Adrenal gland (tissue), 12 donors: Measurements from ENCODE around the gene AKAP10. TPM values are rescaled to one million over a fixed set of nuclear protein-coding genes. Genes with fewer than 3 reads are reported as not detected.

Experiments used
- DNase-seq, 7 donors: peaks; one replicate each; pipeline ENCODE4 v3.0.0-alpha.2; 2019 to 2020
- H3K27ac ChIP-seq, 5 donors: fragments of 200-600 bp; sonication (generic) in 4 of 5; 1 replicate in 3 of 5; 2 replicates in 2 of 5; pipeline versions ENCODE4 v1.5.1 to v1.8.0; 2016 to 2020; ENCODE audit warnings: mild to moderate bottlenecking in 1 of 5
- H3K27me3 ChIP-seq: fragments of 200-600 bp; 2 replicates; pipeline ENCODE4 v1.8.0; 2021
- H3K36me3 ChIP-seq, 2 donors: fragments of 200-600 bp; replicated peaks in 1 of 2; 1 replicate in 1 of 2; 2 replicates in 1 of 2; pipeline versions ENCODE4 v1.5.1 to v1.8.0; 2018 to 2022
- H3K4me1 ChIP-seq, 2 donors: fragments of 200-600 bp; replicated peaks in 1 of 2; 1 replicate in 1 of 2; 2 replicates in 1 of 2; pipeline versions ENCODE4 v1.5.1 to v1.8.0; 2018 to 2021
- H3K4me3 ChIP-seq, 4 donors: fragments of 200-600 bp; sonication (generic) in 3 of 4; one replicate each; pipeline ENCODE4 v1.5.1; 2016 to 2018
- H3K9me3 ChIP-seq, 3 donors: fragments of 200-600 bp; sonication (generic) in 1 of 3; replicated peaks in 1 of 3; 1 replicate in 2 of 3; 2 replicates in 1 of 3; pipeline versions ENCODE4 v1.5.1 to v1.8.0; 2016 to 2021
- POLR2A ChIP-seq, 2 donors: fragments of 450-650 bp; IDR thresholded peaks; one replicate each; pipeline ENCODE4 v1.6.1; 2017; ENCODE audit warnings: antibody characterized with exemption in 2 of 2, mild to moderate bottlenecking in 2 of 2, moderate library complexity in 1 of 2
- WGBS, 4 donors: extraction: QIAGEN DNeasy Blood & Tissue Kit in 2 of 4; methylation state at CpG; one replicate each; pipeline versions ENCODE4 v1.1.5 to v1.1.7; 2013 to 2017; 5-methylcytosine and 5-hydroxymethylcytosine counted together
- intact Hi-C, 2 donors: fragments of 100-400 bp; cut with DNase I; formaldehyde crosslinking; loops; one replicate each; pipeline versions ENCODE4 v1.14.1 to v1.15.0; 2022 to 2023
- polyA plus RNA-seq, 3 donors: library from polyadenylated mRNA; stranded (reverse); fragments of 200-250 nt in 2 of 3; fragments of 350-450 nt in 1 of 3; fragmentation: Illumina TruSeq in 1 of 3; extraction: RNeasy Lipid Tissue Mini Kit (QIAGEN cat#74804) in 1 of 3; gene quantifications; one replicate each; pipeline ENCODE4 v1.2.3, GENCODE V29; 2013 to 2014
- total RNA-seq, 9 donors: library from RNA; depleted of rRNA in 4 of 9; stranded (reverse); fragments of >200 nt in 4 of 9; fragments of 120-200 nt in 1 of 9; fragmentation: NEBNext Ultra II Directional in 1 of 9; extraction: Animal tissue kit (Norgen Biotek cat#: 25700) in 1 of 9; gene quantifications; one replicate each; pipeline versions ENCODE4 v1.1.0 to v1.2.4, GENCODE V29; 2013 to 2023
- TF ChIP-seq, protein P1 (sequence below), 6 experiments: fragments of 450-650 bp in 4 of 6; fragments of 200-600 bp in 2 of 6; sonication (generic) in 1 of 6; IDR thresholded peaks; 1 replicate in 5 of 6; 2 replicates in 1 of 6; pipeline versions ENCODE4 v1.5.1 to v1.8.0; 2016 to 2021; ENCODE audit warnings: antibody characterized with exemption in 6 of 6, mild to moderate bottlenecking in 2 of 6, moderate library complexity in 1 of 6
- donor health status: healthy with polysubstance abuse.
- donor health status: Bipolar disorder and iron deficiency.
- donor health status: DM: yes; HTN: yes; CAD: no.
- donor health status: DM: no; HTN: no; CAD: no.
- donor health status: DM: no; HTN: no; CAD: no.
- donor health status: DM: yes; HTN: yes; CAD: no.

AKAP10 gene
- total and polyA plus RNA-seq, 12 donors, result 8.1 to 52.7 (median 33.2) TPM

DNA sequence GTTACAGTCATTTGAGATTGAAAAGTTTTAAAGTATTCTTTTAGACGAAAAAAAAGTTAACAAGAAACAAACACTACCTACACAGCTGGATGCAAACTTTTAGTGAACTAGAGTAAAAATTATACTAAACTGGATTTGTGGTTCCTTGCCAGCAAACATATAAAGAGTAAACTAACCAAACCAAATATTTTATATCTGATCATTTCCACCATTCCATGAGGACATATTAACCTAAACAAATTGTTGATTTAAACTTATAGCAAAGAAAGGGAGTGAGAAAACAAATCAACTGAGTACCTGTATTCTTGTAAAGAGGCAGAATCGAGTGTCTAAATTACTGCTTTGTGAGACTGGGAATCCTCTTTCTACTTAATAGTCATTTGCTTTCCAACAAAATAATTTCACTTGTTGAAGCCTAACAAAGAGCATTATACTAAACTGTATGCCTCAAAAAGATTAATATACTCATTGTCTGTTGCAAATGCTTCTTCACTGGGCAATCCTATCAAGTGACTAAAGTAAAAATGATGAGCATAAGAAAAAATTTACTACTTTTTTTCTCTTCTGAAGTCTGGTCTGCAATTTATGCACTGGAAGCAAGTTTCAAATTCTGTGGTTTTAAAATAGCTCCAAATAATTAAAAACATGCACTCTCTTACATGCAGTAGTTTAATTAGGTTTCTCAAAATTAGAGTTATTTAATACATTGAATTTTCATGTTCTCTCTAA is 37.5 kb downstream of the AKAP10 start:
- intact Hi-C loops, result no loop called here
- TF ChIP-seq POLR2A (IDR thresholded peaks at IDR 0.05), result no peak
- TF ChIP-seq, protein P1, sequence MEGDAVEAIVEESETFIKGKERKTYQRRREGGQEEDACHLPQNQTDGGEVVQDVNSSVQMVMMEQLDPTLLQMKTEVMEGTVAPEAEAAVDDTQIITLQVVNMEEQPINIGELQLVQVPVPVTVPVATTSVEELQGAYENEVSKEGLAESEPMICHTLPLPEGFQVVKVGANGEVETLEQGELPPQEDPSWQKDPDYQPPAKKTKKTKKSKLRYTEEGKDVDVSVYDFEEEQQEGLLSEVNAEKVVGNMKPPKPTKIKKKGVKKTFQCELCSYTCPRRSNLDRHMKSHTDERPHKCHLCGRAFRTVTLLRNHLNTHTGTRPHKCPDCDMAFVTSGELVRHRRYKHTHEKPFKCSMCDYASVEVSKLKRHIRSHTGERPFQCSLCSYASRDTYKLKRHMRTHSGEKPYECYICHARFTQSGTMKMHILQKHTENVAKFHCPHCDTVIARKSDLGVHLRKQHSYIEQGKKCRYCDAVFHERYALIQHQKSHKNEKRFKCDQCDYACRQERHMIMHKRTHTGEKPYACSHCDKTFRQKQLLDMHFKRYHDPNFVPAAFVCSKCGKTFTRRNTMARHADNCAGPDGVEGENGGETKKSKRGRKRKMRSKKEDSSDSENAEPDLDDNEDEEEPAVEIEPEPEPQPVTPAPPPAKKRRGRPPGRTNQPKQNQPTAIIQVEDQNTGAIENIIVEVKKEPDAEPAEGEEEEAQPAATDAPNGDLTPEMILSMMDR (IDR thresholded peaks at IDR 0.05), result no peak
- H3K27me3 ChIP-seq, result no peaks in the 10 kb centered on the region
- H3K9me3 ChIP-seq, result no peaks in the 10 kb centered on the region
- peaks cover 3 to 13% of the 10 kb centered on the region in 2 donors for H3K4me1 ChIP-seq
- no peak for DNase-seq
- no peak overlapping the region for H3K27ac ChIP-seq
- no peak overlapping the region for H3K4me3 ChIP-seq
- H3K36me3 ChIP-seq, result peaks cover 0 to 36% of the 10 kb centered on the region in 2 donors
- 89 to 94% (median 92%) methylated on average over 2 of the region's 2 CpGs for WGBS, 4 donors

DNA sequence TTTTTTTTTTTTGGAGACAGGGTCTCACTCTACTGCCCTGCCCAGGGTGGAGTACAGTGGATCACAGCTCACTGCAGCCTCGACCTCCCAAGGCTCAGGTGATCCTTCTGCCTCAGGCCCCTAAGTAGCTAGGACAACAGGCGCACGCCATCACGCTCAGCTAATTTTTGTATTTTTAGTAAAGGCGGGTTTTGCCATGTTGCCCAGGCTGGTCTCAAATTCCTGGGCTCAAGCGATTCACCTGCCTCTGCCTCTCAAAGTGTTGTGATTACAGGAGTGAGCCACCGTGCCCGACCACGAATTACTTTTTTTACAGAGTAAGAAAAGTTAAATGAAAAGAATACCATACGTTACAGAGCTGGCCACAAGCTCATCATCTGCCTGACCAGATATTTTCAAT is 38.9 kb downstream of the AKAP10 start:
- Histone ChIP-seq H3K27me3 (no peaks in the 10 kb centered on the region), H3K4me1 (peaks cover 3 to 13% of the 10 kb centered on the region in 2 donors), H3K4me3 (no peak overlapping the region), H3K36me3 (peaks cover 0 to 50% of the 10 kb centered on the region in 2 donors), H3K27ac (no peak overlapping the region), H3K9me3 (no peaks in the 10 kb centered on the region)
- DNase-seq, result no peak
- TF ChIP-seq POLR2A (IDR thresholded peaks at IDR 0.05), result no peak
- TF ChIP-seq, protein P1 (IDR thresholded peaks at IDR 0.05), result no peak
- WGBS, 4 donors, result 95 to 97% (median 97%) methylated on average over 10 of the region's 10 CpGs
- intact Hi-C loops, result no loop called here

DNA sequence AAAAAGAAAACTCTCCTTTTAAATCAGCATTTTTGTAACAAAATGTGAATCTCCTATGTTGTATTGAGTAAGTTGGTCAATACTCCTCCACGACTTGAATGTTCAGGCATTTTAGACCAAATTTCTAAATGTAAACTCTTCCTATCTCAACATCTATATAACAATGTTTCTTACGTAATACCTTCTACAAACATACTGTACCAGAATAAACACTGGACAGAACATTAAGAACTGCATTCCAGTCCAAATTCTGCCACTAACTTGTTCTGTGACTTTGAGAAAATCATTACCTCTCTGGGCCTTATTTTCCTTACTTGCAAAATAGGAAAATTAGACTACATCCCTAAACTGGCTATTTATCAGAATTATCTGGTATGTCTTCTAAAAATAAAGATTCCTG is 40.1 kb downstream of the AKAP10 start:
- H3K36me3 ChIP-seq, result peaks cover 0 to 60% of the 10 kb centered on the region in 2 donors

DNA sequence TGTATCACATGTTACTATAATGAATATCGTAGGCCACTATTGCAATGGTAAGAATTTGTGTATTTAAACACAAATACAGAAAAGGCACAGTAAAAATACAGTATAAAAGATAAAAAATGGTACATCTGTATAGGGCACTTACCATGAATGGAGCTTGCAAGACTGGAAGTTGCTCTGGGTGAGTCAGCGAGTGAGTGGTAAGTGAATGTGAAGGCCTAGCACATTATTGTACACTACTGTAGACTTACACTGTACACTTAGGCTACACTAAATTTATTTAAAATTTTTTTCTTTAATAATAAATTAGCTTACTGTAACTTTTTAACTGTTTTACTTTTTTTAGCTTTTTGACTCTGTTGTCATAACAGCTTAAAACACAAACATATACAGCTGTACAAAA is 42.5 kb downstream of the AKAP10 start:
- no peaks in the 10 kb centered on the region for H3K27me3 ChIP-seq
- H3K27ac ChIP-seq, result no peak overlapping the region
- intact Hi-C loops, result no loop called here
- TF ChIP-seq, protein P1 (IDR thresholded peaks at IDR 0.05), result no peak
- TF ChIP-seq POLR2A (IDR thresholded peaks at IDR 0.05), result no peak
- peaks cover 0 to 82% of the 10 kb centered on the region in 2 donors for H3K36me3 ChIP-seq
- H3K4me3 ChIP-seq, result no peak overlapping the region
- DNase-seq, result no peak
- H3K9me3 ChIP-seq, result no peaks in the 10 kb centered on the region
- 94 to 99% (median 97%) methylated on average over 2 of the region's 2 CpGs for WGBS, 4 donors
- H3K4me1 ChIP-seq, result no peaks in the 10 kb centered on the region

More for the DNA sequence above, 40.1 kb downstream of the AKAP10 start:
- H3K4me1 ChIP-seq, result peaks cover 3 to 13% of the 10 kb centered on the region in 2 donors
- no peaks in the 10 kb centered on the region for H3K9me3 ChIP-seq
- H3K27ac ChIP-seq, result no peak overlapping the region
- WGBS, 4 donors, result 87 to 97% (median 95%) methylated on average over 2 of the region's 2 CpGs
- intact Hi-C loops, result no loop called here
- TF ChIP-seq POLR2A (IDR thresholded peaks at IDR 0.05), result no peak
- TF ChIP-seq, protein P1 (IDR thresholded peaks at IDR 0.05), result no peak
- H3K4me3 ChIP-seq, result no peak overlapping the region
- no peak for DNase-seq
- no peaks in the 10 kb centered on the region for H3K27me3 ChIP-seq
